ENCODE results near the gene CUL7. TPM values are rescaled to one million over a fixed set of nuclear protein-coding genes. Genes with fewer than 3 reads are reported as not detected.

CUL7 gene
- polyA plus RNA-seq, 2 donors: 5.1 to 5.5 TPM

- no peak overlapping the region for H3K4me3 ChIP-seq (ENCODE audit: low read depth in 1 of 2, low read length in 2 of 2)
- H3K9me3 ChIP-seq (ENCODE audit: control insufficient read depth in 2 of 2, insufficient read depth in 1 of 2, low read depth in 1 of 2, low read length in 1 of 2): no peaks in the 10 kb centered on the region
- peaks cover 0 to 2% of the 10 kb centered on the region in 2 donors for H3K4me1 ChIP-seq (ENCODE audit: control insufficient read depth in 2 of 2, insufficient read depth in 2 of 2, low read length in 1 of 2)
- peaks cover 0 to 16% of the 10 kb centered on the region in 2 donors for H3K36me3 ChIP-seq (ENCODE audit: control insufficient read depth in 2 of 2, insufficient read depth in 2 of 2, low read length in 1 of 2)
- 69 to 73% methylated on average over 2 of the region's 2 CpGs for WGBS, 2 donors
- no peak overlapping the region for H3K27ac ChIP-seq (ENCODE audit: low read depth in 2 of 2, low read length in 1 of 2)
- H3K27me3 ChIP-seq (ENCODE audit: control insufficient read depth in 1 of 2, insufficient read depth in 2 of 2, low read length in 2 of 2): no peaks in the 10 kb centered on the region
These were observed 8.2 kb upstream of the CUL7 start for GRCh38 chr6:43061861-43062260.

DNA sequence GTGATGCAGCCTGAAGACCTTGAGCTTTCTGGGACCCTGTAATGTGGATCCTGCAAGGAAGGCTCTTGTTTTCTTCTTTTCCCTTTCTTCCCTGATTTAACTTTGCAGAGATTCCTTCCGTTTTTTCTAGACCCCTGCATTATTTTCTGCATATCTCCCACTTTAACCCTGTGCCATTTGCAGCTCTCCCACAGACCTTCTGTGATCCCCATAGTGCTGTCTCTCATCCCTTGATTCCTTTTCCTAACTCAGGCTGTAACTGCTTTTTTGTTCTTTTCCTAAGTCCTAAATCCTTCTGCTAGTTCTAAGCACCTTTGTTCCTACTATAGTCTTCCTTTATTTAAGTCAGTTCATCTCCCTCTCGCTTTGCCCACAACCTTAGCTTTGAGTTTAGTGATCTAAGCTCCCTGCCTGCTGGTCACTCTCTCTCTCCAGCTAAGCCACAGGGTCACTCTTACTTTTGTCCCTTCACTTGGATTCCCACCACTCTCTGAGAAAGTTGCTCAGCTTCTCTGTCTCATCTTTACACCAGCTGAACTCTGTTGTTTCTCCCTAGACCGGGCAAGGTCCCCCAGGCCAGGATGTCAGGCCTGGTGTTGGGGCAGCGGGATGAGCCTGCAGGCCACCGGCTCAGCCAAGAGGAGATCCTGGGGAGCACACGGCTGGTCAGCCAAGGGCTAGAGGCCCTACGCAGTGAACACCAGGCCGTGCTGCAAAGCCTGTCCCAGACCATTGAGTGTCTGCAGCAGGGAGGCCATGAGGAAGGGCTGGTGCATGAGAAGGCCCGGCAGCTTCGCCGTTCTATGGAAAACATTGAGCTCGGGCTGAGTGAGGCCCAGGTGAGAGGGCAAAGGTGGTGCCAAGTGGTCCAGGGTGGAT, 7.3 kb upstream of the CUL7 start:
- WGBS, 2 donors: 75 to 85% methylated on average over 12 of the region's 12 CpGs
- H3K4me1 ChIP-seq (ENCODE audit: control insufficient read depth in 2 of 2, insufficient read depth in 2 of 2, low read length in 1 of 2): peaks cover 0 to 2% of the 10 kb centered on the region in 2 donors
- no peak overlapping the region for H3K27ac ChIP-seq (ENCODE audit: low read depth in 2 of 2, low read length in 1 of 2)
- H3K27me3 ChIP-seq (ENCODE audit: control insufficient read depth in 1 of 2, insufficient read depth in 2 of 2, low read length in 2 of 2): no peaks in the 10 kb centered on the region
- no peaks in the 10 kb centered on the region for H3K9me3 ChIP-seq (ENCODE audit: control insufficient read depth in 2 of 2, insufficient read depth in 1 of 2, low read depth in 1 of 2, low read length in 1 of 2)
- H3K36me3 ChIP-seq (ENCODE audit: control insufficient read depth in 2 of 2, insufficient read depth in 2 of 2, low read length in 1 of 2): peaks cover 0 to 15% of the 10 kb centered on the region in 2 donors
- H3K4me3 ChIP-seq (ENCODE audit: low read depth in 1 of 2, low read length in 2 of 2): no peak overlapping the region

DNA sequence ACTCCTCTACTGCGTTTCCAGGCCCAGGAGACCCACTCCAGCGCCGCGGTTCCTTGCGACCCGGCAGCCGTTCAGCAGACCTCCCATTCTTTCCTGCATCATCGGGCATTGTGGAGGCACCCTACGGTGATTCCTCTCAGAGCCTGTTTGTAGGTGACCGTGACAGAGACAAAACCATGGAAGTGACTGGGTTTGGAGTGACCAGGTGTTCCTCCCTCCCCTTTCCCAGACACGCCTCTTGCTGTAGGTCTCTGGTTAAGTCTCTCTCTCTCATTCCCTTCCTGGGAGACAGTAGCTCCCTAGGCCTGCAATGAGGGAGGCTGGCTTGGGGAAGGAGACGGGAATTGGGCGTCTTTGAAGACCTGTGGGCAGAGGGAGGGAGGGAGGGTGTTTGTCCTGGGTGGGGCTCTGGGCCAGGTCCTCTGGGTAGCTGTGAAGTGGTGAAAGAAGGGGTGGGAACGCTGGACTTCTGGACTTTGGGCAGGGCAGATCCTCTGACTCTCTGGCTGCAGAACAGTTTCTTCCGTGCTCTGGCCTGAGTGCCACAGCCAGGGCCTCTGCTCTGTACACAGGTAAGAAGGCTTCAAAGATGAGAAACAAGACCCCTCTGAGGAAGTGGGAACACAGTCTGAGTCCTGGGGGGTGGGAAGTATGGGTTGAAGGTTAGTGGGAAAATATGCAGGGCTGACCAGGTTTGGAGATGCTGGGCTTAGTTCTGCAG, 6.5 kb upstream of the CUL7 start:
- 9% methylated on average over 15 of the region's 15 CpGs for WGBS, 2 donors
- Histone ChIP-seq H3K36me3 (ENCODE audit: control insufficient read depth in 2 of 2, insufficient read depth in 2 of 2, low read length in 1 of 2) (peaks cover 0 to 19% of the 10 kb centered on the region in 2 donors), H3K27ac (ENCODE audit: low read depth in 2 of 2, low read length in 1 of 2) (peak overlapping the region; percentile 85 to 90), H3K9me3 (ENCODE audit: control insufficient read depth in 2 of 2, insufficient read depth in 1 of 2, low read depth in 1 of 2, low read length in 1 of 2) (no peaks in the 10 kb centered on the region), H3K27me3 (ENCODE audit: control insufficient read depth in 1 of 2, insufficient read depth in 2 of 2, low read length in 2 of 2) (no peaks in the 10 kb centered on the region), H3K4me1 (ENCODE audit: control insufficient read depth in 2 of 2, insufficient read depth in 2 of 2, low read length in 1 of 2) (peaks cover 0 to 2% of the 10 kb centered on the region in 2 donors), H3K4me3 (ENCODE audit: low read depth in 1 of 2, low read length in 2 of 2) (peak overlapping the region; percentile 71 to 98)

DNA sequence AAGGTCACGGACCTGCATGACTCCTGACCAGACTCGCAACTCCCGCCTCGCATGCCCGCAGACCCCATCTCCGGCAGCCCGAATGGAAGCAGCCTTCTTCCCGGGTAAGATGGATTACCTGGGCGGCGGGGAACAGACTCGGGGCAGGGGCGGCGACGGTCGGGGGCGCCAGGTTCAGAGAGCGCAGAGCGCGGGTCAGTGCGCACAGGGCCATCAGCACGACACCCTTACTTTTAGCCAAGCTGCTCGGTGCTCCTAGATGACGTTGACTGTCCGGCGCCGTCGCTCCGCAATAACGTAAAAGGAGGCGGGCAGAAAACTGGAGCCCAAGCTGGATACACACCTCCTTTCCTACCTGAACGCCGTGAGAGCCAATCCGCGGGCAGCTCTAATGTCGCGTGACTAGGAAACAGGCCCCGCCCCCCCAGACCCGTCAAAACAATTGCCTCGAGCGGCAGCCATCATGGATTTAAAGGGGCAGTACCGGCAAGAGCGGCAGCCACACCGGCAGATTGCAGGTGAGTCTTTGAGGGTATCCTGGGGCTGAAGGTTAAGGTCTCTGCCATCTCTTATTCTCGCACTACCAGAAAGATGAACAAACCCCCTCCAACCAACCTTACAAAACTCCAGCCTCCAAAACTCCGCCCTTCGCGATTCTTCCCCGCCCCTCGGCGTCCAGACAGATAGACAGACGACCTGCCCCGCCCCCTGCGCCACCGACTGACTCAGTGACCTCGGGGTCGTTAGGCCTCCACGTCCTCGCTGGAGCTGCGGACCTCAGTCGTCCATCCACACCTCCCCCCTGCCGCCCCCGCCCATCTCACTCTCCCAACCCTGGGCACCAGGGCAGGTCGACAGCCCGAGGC, 5.8 kb upstream of the CUL7 start, which contains the start of the genes KLC4 and MRPL2:
Gene KLC4, plus strand, starts transcription at position 464 of the 866 bp plus-strand sequence. CDS start 1,705 bp downstream, outside the sequence.
Gene MRPL2, minus strand, starts transcription at position 267 of the 866 bp plus-strand sequence. Its CDS starts 53 bp downstream, at position 214.
- Histone ChIP-seq H3K4me1 (ENCODE audit: control insufficient read depth in 2 of 2, insufficient read depth in 2 of 2, low read length in 1 of 2) (peaks cover 0 to 2% of the 10 kb centered on the region in 2 donors), H3K27ac (ENCODE audit: low read depth in 2 of 2, low read length in 1 of 2) (peak within 1 kb of the TSS; percentile 85 to 90), H3K4me3 (ENCODE audit: low read depth in 1 of 2, low read length in 2 of 2) (peak within 1 kb of the TSS; percentile 87 to 98), H3K27me3 (ENCODE audit: control insufficient read depth in 1 of 2, insufficient read depth in 2 of 2, low read length in 2 of 2) (no peaks in the 10 kb centered on the region), H3K9me3 (ENCODE audit: control insufficient read depth in 2 of 2, insufficient read depth in 1 of 2, low read depth in 1 of 2, low read length in 1 of 2) (no peaks in the 10 kb centered on the region), H3K36me3 (ENCODE audit: control insufficient read depth in 2 of 2, insufficient read depth in 2 of 2, low read length in 1 of 2) (peaks cover 0 to 18% of the 10 kb centered on the region in 2 donors)
- WGBS, 2 donors: 0 to 1% methylated on average over 61 to 64 of the region's 64 CpGs

DNA sequence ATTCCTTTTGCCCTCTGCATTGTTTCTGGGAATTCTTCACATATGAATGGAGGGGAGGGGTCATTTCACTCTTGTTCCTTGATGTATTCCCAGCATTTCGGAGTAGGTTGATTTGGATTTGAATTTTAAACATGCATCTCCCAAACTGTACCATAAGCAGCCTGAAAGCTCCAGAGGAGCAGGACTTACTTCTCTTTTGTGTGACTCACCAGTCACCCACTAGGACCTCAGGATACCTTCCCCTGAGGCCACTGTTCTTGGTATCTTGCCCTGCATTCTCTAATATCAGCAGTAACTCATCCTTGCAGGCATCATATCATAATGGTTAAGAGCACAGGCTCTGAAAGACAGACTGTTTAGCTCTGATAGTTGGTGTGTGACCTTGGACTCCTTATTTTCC, 4.9 kb upstream of the CUL7 start:
- peak overlapping the region in 1 of 2 donors; percentile 98 for H3K4me3 ChIP-seq (ENCODE audit: low read depth in 1 of 2, low read length in 2 of 2)

GRCh38 chr6:43055966-43056365, 2.3 kb upstream of the CUL7 start:
- Histone ChIP-seq H3K27ac (ENCODE audit: low read depth in 2 of 2, low read length in 1 of 2) (no peak overlapping the region), H3K36me3 (ENCODE audit: control insufficient read depth in 2 of 2, insufficient read depth in 2 of 2, low read length in 1 of 2) (peaks cover 0 to 12% of the 10 kb centered on the region in 2 donors), H3K4me3 (ENCODE audit: low read depth in 1 of 2, low read length in 2 of 2) (no peak overlapping the region), H3K4me1 (ENCODE audit: control insufficient read depth in 2 of 2, insufficient read depth in 2 of 2, low read length in 1 of 2) (peaks cover 0 to 13% of the 10 kb centered on the region in 2 donors), H3K27me3 (ENCODE audit: control insufficient read depth in 1 of 2, insufficient read depth in 2 of 2, low read length in 2 of 2) (no peaks in the 10 kb centered on the region), H3K9me3 (ENCODE audit: control insufficient read depth in 2 of 2, insufficient read depth in 1 of 2, low read depth in 1 of 2, low read length in 1 of 2) (no peaks in the 10 kb centered on the region)
- WGBS, 2 donors: 87 to 88% methylated on average over 8 of the region's 8 CpGs

More for the DNA sequence above, 4.9 kb upstream of the CUL7 start:
- Histone ChIP-seq H3K27ac (ENCODE audit: low read depth in 2 of 2, low read length in 1 of 2) (no peak overlapping the region), H3K4me1 (ENCODE audit: control insufficient read depth in 2 of 2, insufficient read depth in 2 of 2, low read length in 1 of 2) (peaks cover 0 to 2% of the 10 kb centered on the region in 2 donors), H3K27me3 (ENCODE audit: control insufficient read depth in 1 of 2, insufficient read depth in 2 of 2, low read length in 2 of 2) (no peaks in the 10 kb centered on the region), H3K9me3 (ENCODE audit: control insufficient read depth in 2 of 2, insufficient read depth in 1 of 2, low read depth in 1 of 2, low read length in 1 of 2) (no peaks in the 10 kb centered on the region), H3K36me3 (ENCODE audit: control insufficient read depth in 2 of 2, insufficient read depth in 2 of 2, low read length in 1 of 2) (peaks cover 0 to 18% of the 10 kb centered on the region in 2 donors)
- whole genome bisulfite sequencing, 2 donors: 50 to 58% methylated on average over 1 of the region's 1 CpG

GRCh38 chr6:43054206-43054943, 724 bp upstream of the CUL7 start:
- Histone ChIP-seq H3K27me3 (ENCODE audit: control insufficient read depth in 1 of 2, insufficient read depth in 2 of 2, low read length in 2 of 2) (no peaks in the 10 kb centered on the region), H3K27ac (ENCODE audit: low read depth in 2 of 2, low read length in 1 of 2) (peak overlapping the region; percentile 83 to 97), H3K9me3 (ENCODE audit: control insufficient read depth in 2 of 2, insufficient read depth in 1 of 2, low read depth in 1 of 2, low read length in 1 of 2) (no peaks in the 10 kb centered on the region), H3K36me3 (ENCODE audit: control insufficient read depth in 2 of 2, insufficient read depth in 2 of 2, low read length in 1 of 2) (peaks cover 0 to 15% of the 10 kb centered on the region in 2 donors), H3K4me1 (ENCODE audit: control insufficient read depth in 2 of 2, insufficient read depth in 2 of 2, low read length in 1 of 2) (peaks cover 0 to 13% of the 10 kb centered on the region in 2 donors), H3K4me3 (ENCODE audit: low read depth in 1 of 2, low read length in 2 of 2) (peak overlapping the region in 1 of 2 donors; percentile 87)
- 62 to 68% methylated on average over 17 of the region's 17 CpGs for WGBS, 2 donors

- Histone ChIP-seq H3K4me1 (ENCODE audit: control insufficient read depth in 2 of 2, insufficient read depth in 2 of 2, low read length in 1 of 2) (peaks cover 0 to 11% of the 10 kb centered on the region in 2 donors), H3K36me3 (ENCODE audit: control insufficient read depth in 2 of 2, insufficient read depth in 2 of 2, low read length in 1 of 2) (peaks cover 4 to 17% of the 10 kb centered on the region in 2 donors), H3K27me3 (ENCODE audit: control insufficient read depth in 1 of 2, insufficient read depth in 2 of 2, low read length in 2 of 2) (no peaks in the 10 kb centered on the region), H3K9me3 (ENCODE audit: control insufficient read depth in 2 of 2, insufficient read depth in 1 of 2, low read depth in 1 of 2, low read length in 1 of 2) (no peaks in the 10 kb centered on the region), H3K27ac (ENCODE audit: low read depth in 2 of 2, low read length in 1 of 2) (peak overlapping the region; percentile 83 to 97), H3K4me3 (ENCODE audit: low read depth in 1 of 2, low read length in 2 of 2) (peak overlapping the region; percentile 65 to 87)
- WGBS, 2 donors: 13 to 17% methylated on average over 22 of the region's 22 CpGs
These were observed 658 bp downstream of the CUL7 start for GRCh38 chr6:43052842-43053544.

All from esophagus (tissue), 2 donors.